ENCODE results near the gene SZT2.

The SZT2 gene

GRCh38 chr1:43425045-43425444, 35.3 kb downstream of the SZT2 start:
- Histone ChIP-seq H2AFZ (ENCODE audit: insufficient read depth, low read length, poor library complexity) (no peak overlapping the region), H2AK5ac (ENCODE audit: low read length) (no peak overlapping the region), H3K79me1 (ENCODE audit: low read length) (no peaks in the 10 kb centered on the region)

DNA sequence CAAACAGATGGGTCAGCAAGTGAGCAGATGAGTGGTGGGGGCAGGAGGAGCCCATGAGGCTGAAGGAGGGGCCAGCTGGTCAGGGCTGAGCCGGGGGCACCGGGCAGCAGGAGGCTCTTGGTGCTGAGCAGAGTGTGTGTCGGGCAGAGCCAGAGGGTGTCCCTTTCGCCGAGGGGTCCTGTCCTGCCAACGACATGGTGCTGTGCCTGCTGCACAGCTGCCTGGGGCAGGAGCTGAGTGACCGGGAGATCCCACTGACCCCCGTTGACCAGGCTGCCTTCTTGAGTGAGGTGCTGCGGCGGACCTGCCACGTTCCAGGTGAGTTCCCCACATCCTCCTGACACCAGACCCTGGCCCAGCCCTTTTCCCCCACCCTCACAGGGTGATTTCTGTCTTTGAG, 36.5 kb downstream of the SZT2 start:
- Histone ChIP-seq H4K8ac (ENCODE audit: low read depth, low read length) (no peak overlapping the region), H3K9me3 (ENCODE audit: insufficient read depth, low read depth, low read length) (no peaks in the 10 kb centered on the region), H3K36me3 (ENCODE audit: control insufficient read depth in 1 of 2, insufficient read depth in 2 of 2, low read length in 2 of 2) (peaks cover 92 to 96% of the 10 kb centered on the region in 2 experiments), H3K4ac (ENCODE audit: low read depth, low read length) (no peak overlapping the region), H3K4me3 (ENCODE audit: low read depth, low read length) (no peak overlapping the region), H3K23ac (ENCODE audit: low read length) (no peak overlapping the region), H4K91ac (ENCODE audit: low read depth, low read length) (no peak overlapping the region), H2BK12ac (ENCODE audit: low read length) (no peak overlapping the region), H3K18ac (ENCODE audit: low read length) (no peak overlapping the region), H3K14ac (ENCODE audit: low read length) (no peak overlapping the region), H3K9ac (ENCODE audit: low read length) (no peak overlapping the region), H2AK5ac (ENCODE audit: low read length) (no peak overlapping the region), H2BK120ac (ENCODE audit: insufficient read depth, low read length, poor library complexity) (no peak overlapping the region), H3K4me1 (ENCODE audit: control insufficient read depth in 1 of 2, insufficient read depth in 2 of 2, low read length in 2 of 2) (no peaks in the 10 kb centered on the region), H3K79me2 (ENCODE audit: control insufficient read depth, insufficient read depth, low read length, poor library complexity) (no peaks in the 10 kb centered on the region), H2BK5ac (ENCODE audit: low read depth, low read length, poor library complexity) (no peak overlapping the region), H3K27ac (ENCODE audit: low read depth, low read length) (no peak overlapping the region), H3K27me3 (ENCODE audit: insufficient read depth, low read length) (no peaks in the 10 kb centered on the region), H3K4me2 (ENCODE audit: low read length) (no peak overlapping the region), H3K79me1 (ENCODE audit: low read length) (no peaks in the 10 kb centered on the region), H2AFZ (ENCODE audit: insufficient read depth, low read length, poor library complexity) (no peak overlapping the region), H4K12ac (ENCODE audit: low read depth, low read length) (no peak overlapping the region)
- WGBS (ENCODE audit: extremely low coverage, insufficient coverage, insufficient read length) = no CpG with 5 or more reads among the region's 11 CpGs
- DNase-seq = no peak

More at GRCh38 chr1:43425045-43425444, 35.3 kb downstream of the SZT2 start:
- no peak for DNase-seq
- Histone ChIP-seq H3K4me3 (ENCODE audit: low read depth, low read length) (no peak overlapping the region), H2BK12ac (ENCODE audit: low read length) (no peak overlapping the region), H3K9me3 (ENCODE audit: insufficient read depth, low read depth, low read length) (no peaks in the 10 kb centered on the region), H3K4ac (ENCODE audit: low read depth, low read length) (no peak overlapping the region), H3K79me2 (ENCODE audit: control insufficient read depth, insufficient read depth, low read length, poor library complexity) (no peaks in the 10 kb centered on the region), H3K36me3 (ENCODE audit: control insufficient read depth in 1 of 2, insufficient read depth in 2 of 2, low read length in 2 of 2) (peaks cover 91 to 96% of the 10 kb centered on the region in 2 experiments), H3K27ac (ENCODE audit: low read depth, low read length) (no peak overlapping the region), H3K27me3 (ENCODE audit: insufficient read depth, low read length) (no peaks in the 10 kb centered on the region), H2BK5ac (ENCODE audit: low read depth, low read length, poor library complexity) (no peak overlapping the region), H2BK120ac (ENCODE audit: insufficient read depth, low read length, poor library complexity) (no peak overlapping the region), H3K4me2 (ENCODE audit: low read length) (no peak overlapping the region), H3K23ac (ENCODE audit: low read length) (no peak overlapping the region), H4K12ac (ENCODE audit: low read depth, low read length) (no peak overlapping the region), H3K14ac (ENCODE audit: low read length) (no peak overlapping the region), H3K9ac (ENCODE audit: low read length) (no peak overlapping the region), H4K8ac (ENCODE audit: low read depth, low read length) (no peak overlapping the region), H4K91ac (ENCODE audit: low read depth, low read length) (no peak overlapping the region), H3K4me1 (ENCODE audit: control insufficient read depth in 1 of 2, insufficient read depth in 2 of 2, low read length in 2 of 2) (no peaks in the 10 kb centered on the region), H3K18ac (ENCODE audit: low read length) (no peak overlapping the region)
- WGBS (ENCODE audit: extremely low coverage, insufficient coverage, insufficient read length) = no CpG with 5 or more reads among the region's 4 CpGs

GRCh38 chr1:43427524-43427923, 37.8 kb downstream of the SZT2 start:
- H3K79me1 ChIP-seq (ENCODE audit: low read length) = no peaks in the 10 kb centered on the region
- H4K12ac ChIP-seq (ENCODE audit: low read depth, low read length) = no peak overlapping the region
- no peak overlapping the region for H2AK5ac ChIP-seq (ENCODE audit: low read length)
- H2BK12ac ChIP-seq (ENCODE audit: low read length) = no peak overlapping the region
- H3K79me2 ChIP-seq (ENCODE audit: control insufficient read depth, insufficient read depth, low read length, poor library complexity) = no peaks in the 10 kb centered on the region
- no peak overlapping the region for H3K4me3 ChIP-seq (ENCODE audit: low read depth, low read length)
- no peaks in the 10 kb centered on the region for H3K4me1 ChIP-seq (ENCODE audit: control insufficient read depth in 1 of 2, insufficient read depth in 2 of 2, low read length in 2 of 2)
- no peak overlapping the region for H3K18ac ChIP-seq (ENCODE audit: low read length)
- no peak overlapping the region for H3K27ac ChIP-seq (ENCODE audit: low read depth, low read length)
- H3K4ac ChIP-seq (ENCODE audit: low read depth, low read length) = no peak overlapping the region
- H2BK5ac ChIP-seq (ENCODE audit: low read depth, low read length, poor library complexity) = no peak overlapping the region
- WGBS (ENCODE audit: extremely low coverage, insufficient coverage, insufficient read length) = no CpG with 5 or more reads among the region's 14 CpGs
- H3K23ac ChIP-seq (ENCODE audit: low read length) = no peak overlapping the region
- DNase-seq = no peak
- no peak overlapping the region for H4K91ac ChIP-seq (ENCODE audit: low read depth, low read length)
- no peak overlapping the region for H3K9ac ChIP-seq (ENCODE audit: low read length)
- no peak overlapping the region for H4K8ac ChIP-seq (ENCODE audit: low read depth, low read length)
- H2AFZ ChIP-seq (ENCODE audit: insufficient read depth, low read length, poor library complexity) = no peak overlapping the region
- H2BK120ac ChIP-seq (ENCODE audit: insufficient read depth, low read length, poor library complexity) = no peak overlapping the region
- no peak overlapping the region for H3K4me2 ChIP-seq (ENCODE audit: low read length)
- no peaks in the 10 kb centered on the region for H3K27me3 ChIP-seq (ENCODE audit: insufficient read depth, low read length)
- H3K36me3 ChIP-seq (ENCODE audit: control insufficient read depth in 1 of 2, insufficient read depth in 2 of 2, low read length in 2 of 2) = peaks cover 93 to 98% of the 10 kb centered on the region in 2 experiments
- H3K14ac ChIP-seq (ENCODE audit: low read length) = no peak overlapping the region
- no peaks in the 10 kb centered on the region for H3K9me3 ChIP-seq (ENCODE audit: insufficient read depth, low read depth, low read length)

GRCh38 chr1:43427941-43428340, 38.2 kb downstream of the SZT2 start:
- no peak overlapping the region for H3K27ac ChIP-seq (ENCODE audit: low read depth, low read length)
- no peak for DNase-seq
- no peak overlapping the region for H3K23ac ChIP-seq (ENCODE audit: low read length)
- no peak overlapping the region for H3K18ac ChIP-seq (ENCODE audit: low read length)
- no peak overlapping the region for H2BK120ac ChIP-seq (ENCODE audit: insufficient read depth, low read length, poor library complexity)
- no peaks in the 10 kb centered on the region for H3K27me3 ChIP-seq (ENCODE audit: insufficient read depth, low read length)
- H4K91ac ChIP-seq (ENCODE audit: low read depth, low read length) = no peak overlapping the region
- H3K9me3 ChIP-seq (ENCODE audit: insufficient read depth, low read depth, low read length) = no peaks in the 10 kb centered on the region
- no peak overlapping the region for H2AFZ ChIP-seq (ENCODE audit: insufficient read depth, low read length, poor library complexity)
- no peaks in the 10 kb centered on the region for H3K79me1 ChIP-seq (ENCODE audit: low read length)
- no peak overlapping the region for H3K9ac ChIP-seq (ENCODE audit: low read length)
- no peak overlapping the region for H4K12ac ChIP-seq (ENCODE audit: low read depth, low read length)
- no peak overlapping the region for H3K14ac ChIP-seq (ENCODE audit: low read length)
- H3K4me3 ChIP-seq (ENCODE audit: low read depth, low read length) = no peak overlapping the region
- no peak overlapping the region for H3K4ac ChIP-seq (ENCODE audit: low read depth, low read length)
- no peak overlapping the region for H4K8ac ChIP-seq (ENCODE audit: low read depth, low read length)
- no peak overlapping the region for H2BK5ac ChIP-seq (ENCODE audit: low read depth, low read length, poor library complexity)
- H3K79me2 ChIP-seq (ENCODE audit: control insufficient read depth, insufficient read depth, low read length, poor library complexity) = no peaks in the 10 kb centered on the region
- no peak overlapping the region for H3K4me2 ChIP-seq (ENCODE audit: low read length)
- H2BK12ac ChIP-seq (ENCODE audit: low read length) = no peak overlapping the region
- WGBS (ENCODE audit: extremely low coverage, insufficient coverage, insufficient read length) = no CpG with 5 or more reads among the region's 9 CpGs
- H3K36me3 ChIP-seq (ENCODE audit: control insufficient read depth in 1 of 2, insufficient read depth in 2 of 2, low read length in 2 of 2) = peaks cover 93 to 98% of the 10 kb centered on the region in 2 experiments
- no peaks in the 10 kb centered on the region for H3K4me1 ChIP-seq (ENCODE audit: control insufficient read depth in 1 of 2, insufficient read depth in 2 of 2, low read length in 2 of 2)
- no peak overlapping the region for H2AK5ac ChIP-seq (ENCODE audit: low read length)

Data from trophoblast cell (in vitro differentiated cells and primary cell).